Measurements from ENCODE around the gene MOSPD3. TPM values are rescaled to one million over a fixed set of nuclear protein-coding genes. Genes with fewer than 3 reads are reported as not detected.

MOSPD3 gene
- total and polyA plus RNA-seq, 2 of the 13 experiments (the other 11 are each of a cell fraction or from before 2014, with no cell fraction given): 7.6 to 8.8 TPM

DNA sequence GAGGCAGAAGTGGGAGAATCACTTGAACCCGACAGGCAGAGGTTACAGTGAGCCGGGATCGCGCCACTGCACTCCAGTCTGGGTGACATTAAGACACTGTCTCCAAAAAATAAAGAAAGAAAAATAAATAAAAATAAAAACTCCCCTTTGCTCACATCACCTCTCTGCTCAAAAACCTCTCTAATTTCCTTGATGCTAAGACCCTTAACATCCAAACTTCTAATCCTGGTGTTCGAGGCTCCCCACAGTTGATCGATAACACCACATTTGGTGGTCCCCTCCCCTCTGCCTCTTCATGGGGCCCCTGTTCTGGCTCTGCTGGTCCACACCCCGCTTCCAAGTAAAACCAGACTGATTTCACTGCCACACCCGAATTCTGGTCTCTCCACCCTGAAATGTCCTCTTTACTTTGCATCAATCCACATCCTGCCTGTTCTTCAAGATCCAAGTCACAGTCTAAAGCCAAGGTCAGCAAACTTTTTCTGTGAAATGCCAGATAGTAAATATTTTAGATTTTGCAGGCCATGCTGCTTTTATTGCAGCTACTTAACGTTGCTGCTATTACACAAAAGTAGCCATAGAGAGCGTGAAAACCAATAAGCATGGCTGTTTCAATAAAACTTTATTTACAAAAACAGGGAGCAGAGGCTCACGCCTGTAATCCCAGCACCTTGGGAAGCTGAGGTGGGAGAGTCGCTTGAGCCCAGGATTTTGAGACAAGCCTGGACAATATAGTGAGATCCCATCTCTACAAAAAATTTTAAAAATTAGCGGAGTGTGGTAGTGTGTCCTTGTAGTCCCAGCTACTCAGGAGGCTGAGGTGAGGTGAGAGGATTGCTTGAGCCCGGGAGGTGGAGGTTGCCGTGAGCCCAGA is 11.8 kb downstream of the MOSPD3 start:
- no TSS peak for BruUV-seq (replicated peaks)
- peaks cover 3% of the 10 kb centered on the region; the same call in 1 of the 2 replicates for H4K20me1 ChIP-seq (ENCODE audit: insufficient read depth, low read length)
- H3K4me1 ChIP-seq (ENCODE audit: insufficient read depth, low read length): peaks cover 21% of the 10 kb centered on the region
- intact Hi-C loops (cut with micrococcal nuclease; ENCODE audit: unreplicated experiment) (no loop called here), in situ Hi-C loops (cut with HindIII; ENCODE audit: extremely low pct_ligation_motif_present, low pct_unique_long_range_greater_than_20kb) (no loop called here)
- ChIA-PET POLR2A (interaction anchor here (1.1 to 1.5 kb wide), 2 partner anchors 12 to 38 kb away, joined by 3 to 6 read pairs; partner anchors contain the start of genes FBXO24, LRCH4 and MOSPD3), CTCF (ENCODE audit: low intra/inter-chr PET ratio, low total read pairs) (no interaction called here)
- no peak for DNase-seq (ENCODE audit: low spot score)
- no peak overlapping the region for H2AFZ ChIP-seq (ENCODE audit: low read length)
- 93% methylated on average over 15 of the region's 15 CpGs for whole genome bisulfite sequencing (ENCODE audit: low lambda C conversion rate)
- no peak overlapping the region for H3K4me3 ChIP-seq (replicated peaks in 1 of 3; ENCODE audit: insufficient read depth in 1 of 3, low read depth in 2 of 3, low read length in 3 of 3)
- no peak overlapping the region for H3K4me2 ChIP-seq (ENCODE audit: low read depth, low read length)
- no peaks in the 10 kb centered on the region for H3K9me3 ChIP-seq (ENCODE audit: low read length)
- no peaks in the 10 kb centered on the region for H3K79me2 ChIP-seq (ENCODE audit: insufficient read depth, low read length)
- TF ChIP-seq ZFP41 (CRISPR knock-in tag; IDR thresholded peaks at IDR 0.05; ENCODE audit: borderline replicate concordance): no peak
- TF ChIP-seq, protein P1, sequence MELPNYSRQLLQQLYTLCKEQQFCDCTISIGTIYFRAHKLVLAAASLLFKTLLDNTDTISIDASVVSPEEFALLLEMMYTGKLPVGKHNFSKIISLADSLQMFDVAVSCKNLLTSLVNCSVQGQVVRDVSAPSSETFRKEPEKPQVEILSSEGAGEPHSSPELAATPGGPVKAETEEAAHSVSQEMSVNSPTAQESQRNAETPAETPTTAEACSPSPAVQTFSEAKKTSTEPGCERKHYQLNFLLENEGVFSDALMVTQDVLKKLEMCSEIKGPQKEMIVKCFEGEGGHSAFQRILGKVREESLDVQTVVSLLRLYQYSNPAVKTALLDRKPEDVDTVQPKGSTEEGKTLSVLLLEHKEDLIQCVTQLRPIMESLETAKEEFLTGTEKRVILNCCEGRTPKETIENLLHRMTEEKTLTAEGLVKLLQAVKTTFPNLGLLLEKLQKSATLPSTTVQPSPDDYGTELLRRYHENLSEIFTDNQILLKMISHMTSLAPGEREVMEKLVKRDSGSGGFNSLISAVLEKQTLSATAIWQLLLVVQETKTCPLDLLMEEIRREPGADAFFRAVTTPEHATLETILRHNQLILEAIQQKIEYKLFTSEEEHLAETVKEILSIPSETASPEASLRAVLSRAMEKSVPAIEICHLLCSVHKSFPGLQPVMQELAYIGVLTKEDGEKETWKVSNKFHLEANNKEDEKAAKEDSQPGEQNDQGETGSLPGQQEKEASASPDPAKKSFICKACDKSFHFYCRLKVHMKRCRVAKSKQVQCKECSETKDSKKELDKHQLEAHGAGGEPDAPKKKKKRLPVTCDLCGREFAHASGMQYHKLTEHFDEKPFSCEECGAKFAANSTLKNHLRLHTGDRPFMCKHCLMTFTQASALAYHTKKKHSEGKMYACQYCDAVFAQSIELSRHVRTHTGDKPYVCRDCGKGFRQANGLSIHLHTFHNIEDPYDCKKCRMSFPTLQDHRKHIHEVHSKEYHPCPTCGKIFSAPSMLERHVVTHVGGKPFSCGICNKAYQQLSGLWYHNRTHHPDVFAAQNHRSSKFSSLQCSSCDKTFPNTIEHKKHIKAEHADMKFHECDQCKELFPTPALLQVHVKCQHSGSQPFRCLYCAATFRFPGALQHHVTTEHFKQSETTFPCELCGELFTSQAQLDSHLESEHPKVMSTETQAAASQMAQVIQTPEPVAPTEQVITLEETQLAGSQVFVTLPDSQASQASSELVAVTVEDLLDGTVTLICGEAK (IDR thresholded peaks at IDR 0.05): peak; percentile 61
- TF ChIP-seq, protein P1 (CRISPR knock-in tag; IDR thresholded peaks at IDR 0.05): peak; percentile 98
- H3K27me3 ChIP-seq (ENCODE audit: control insufficient read depth in 1 of 2, insufficient read depth in 2 of 2, low read length in 2 of 2): no peaks in the 10 kb centered on the region
- ATAC-seq: no peak
- H3K9ac ChIP-seq (ENCODE audit: insufficient read depth, low read depth, low read length): no peak overlapping the region
- H3K27ac ChIP-seq (ENCODE audit: extremely low read length, insufficient read depth, low read length): no peak overlapping the region
- FAIRE-seq: no peak
- H3K36me3 ChIP-seq (replicated peaks in 1 of 2; ENCODE audit: control insufficient read depth in 1 of 2, insufficient read depth in 2 of 2, low read length in 2 of 2): peaks cover 4 to 22% of the 10 kb centered on the region in 2 experiments; a peak in 4 of 5 replicates
